Neural progenitor cell (in vitro differentiated cells): Measurements from ENCODE around the gene SLC35A5.

Experiments
- EZH2 ChIP-seq: fragments of 200-600 bp; sonication (generic); IDR thresholded peaks from 2 replicates; pipeline ENCODE4 v1.6.1; 2017; ENCODE audit warnings: antibody characterized with exemption, mild to moderate bottlenecking, moderate library complexity
- EZH2phosphoT487 ChIP-seq: fragments of 200-600 bp; sonication (generic); IDR thresholded peaks from 2 replicates; pipeline ENCODE4 v1.6.1; 2017; ENCODE audit warnings: antibody characterized with exemption
- TF ChIP-seq, protein P1 (sequence below): fragments of 200-600 bp; sonication (generic); IDR thresholded peaks from 2 replicates; pipeline ENCODE4 v1.5.1; 2017; ENCODE audit warnings: antibody characterized with exemption, mild to moderate bottlenecking

DNA sequence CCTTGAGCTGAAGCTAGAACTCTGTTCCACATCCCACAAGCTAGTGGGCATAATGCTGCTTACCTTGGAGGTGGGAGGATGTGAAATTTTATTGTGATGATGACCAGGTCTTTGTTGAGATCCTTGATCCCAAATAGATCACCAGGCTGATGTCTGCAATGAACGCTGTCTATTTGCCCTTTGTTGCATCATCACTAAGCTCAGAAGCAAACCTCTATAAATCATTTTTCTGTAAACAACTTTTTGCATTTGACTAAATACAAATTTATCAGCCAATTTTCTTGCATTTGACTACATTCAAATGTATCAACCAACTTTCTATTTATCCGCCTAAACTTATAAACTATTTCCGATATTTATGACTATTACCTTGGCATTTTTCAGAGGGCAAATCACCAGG is 69.4 kb downstream of the SLC35A5 start:
- TF ChIP-seq, protein P1, sequence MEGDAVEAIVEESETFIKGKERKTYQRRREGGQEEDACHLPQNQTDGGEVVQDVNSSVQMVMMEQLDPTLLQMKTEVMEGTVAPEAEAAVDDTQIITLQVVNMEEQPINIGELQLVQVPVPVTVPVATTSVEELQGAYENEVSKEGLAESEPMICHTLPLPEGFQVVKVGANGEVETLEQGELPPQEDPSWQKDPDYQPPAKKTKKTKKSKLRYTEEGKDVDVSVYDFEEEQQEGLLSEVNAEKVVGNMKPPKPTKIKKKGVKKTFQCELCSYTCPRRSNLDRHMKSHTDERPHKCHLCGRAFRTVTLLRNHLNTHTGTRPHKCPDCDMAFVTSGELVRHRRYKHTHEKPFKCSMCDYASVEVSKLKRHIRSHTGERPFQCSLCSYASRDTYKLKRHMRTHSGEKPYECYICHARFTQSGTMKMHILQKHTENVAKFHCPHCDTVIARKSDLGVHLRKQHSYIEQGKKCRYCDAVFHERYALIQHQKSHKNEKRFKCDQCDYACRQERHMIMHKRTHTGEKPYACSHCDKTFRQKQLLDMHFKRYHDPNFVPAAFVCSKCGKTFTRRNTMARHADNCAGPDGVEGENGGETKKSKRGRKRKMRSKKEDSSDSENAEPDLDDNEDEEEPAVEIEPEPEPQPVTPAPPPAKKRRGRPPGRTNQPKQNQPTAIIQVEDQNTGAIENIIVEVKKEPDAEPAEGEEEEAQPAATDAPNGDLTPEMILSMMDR: no peak
- TF ChIP-seq EZH2: no peak
- no peak for TF ChIP-seq EZH2phosphoT487
